Activated CD4-positive, alpha-beta memory T cell treated with anti-CD3 and anti-CD28 coated beads for 36 hours (primary cell): ENCODE measurements around the gene FAM107B. TPM values are rescaled to one million over a fixed set of nuclear protein-coding genes. Genes with fewer than 3 reads are reported as not detected.
A peak's percentile ranks its signal among the peaks of the same experiment; 100 is the strongest.

Experiments
- CTCF ChIA-PET: fragments of 350-600 bp; sonication (Branson Sonifier 250); formaldehyde crosslinking; loops from one replicate; lab custom pipeline; 2021; ENCODE audit warnings: antibody characterized with exemption, inconsistent platforms; lab: Charles Lee
- POLR2A ChIA-PET: fragments of 350-600 bp; sonication (Branson Sonifier 250); formaldehyde crosslinking; loops from one replicate; lab custom pipeline; 2021; ENCODE audit warnings: antibody characterized with exemption; lab: Charles Lee
- DNase-seq: peaks from one replicate; pipeline ENCODE4 v3.0.0-alpha.2; 2020
- H3K27ac Mint-ChIP-seq: one replicate; pipeline ENCODE4 v1.8.0; 2021; ENCODE audit warnings: mixed read lengths
- H3K27me3 Mint-ChIP-seq: one replicate; pipeline ENCODE4 v1.8.0; 2021; ENCODE audit warnings: mixed read lengths
- H3K36me3 Mint-ChIP-seq: one replicate; pipeline ENCODE4 v1.8.0; 2021; ENCODE audit warnings: mixed read lengths
- H3K4me1 Mint-ChIP-seq: one replicate; pipeline ENCODE4 v1.8.0; 2021; ENCODE audit warnings: low read depth, mixed read lengths
- H3K4me3 Mint-ChIP-seq: one replicate; pipeline ENCODE4 v1.8.0; 2021; ENCODE audit warnings: mild to moderate bottlenecking, mixed read lengths
- H3K9me3 Mint-ChIP-seq: one replicate; pipeline ENCODE4 v1.8.0; 2021; ENCODE audit warnings: mixed read lengths
- intact Hi-C: fragments of 100-400 bp; cut with micrococcal nuclease; formaldehyde crosslinking; loops from one replicate; pipeline ENCODE4 v1.15.1; 2023
- total RNA-seq, 2 experiments: library from RNA; stranded (reverse); gene quantifications; one replicate each; pipeline ENCODE4 v1.2.3, GENCODE V29; 2021

FAM107B gene
- total RNA-seq, 2 experiments from 2014 or later: 132 to 138 TPM

GRCh38 chr10:14683256-14683655 lies 91.4 kb downstream of the FAM107B start:
- no peaks in the 10 kb centered on the region for H3K36me3 Mint-ChIP-seq
- no peaks in the 10 kb centered on the region for H3K9me3 Mint-ChIP-seq
- POLR2A ChIA-PET: no interaction called here
- H3K27me3 Mint-ChIP-seq: no peaks in the 10 kb centered on the region
- H3K27ac Mint-ChIP-seq: no peak overlapping the region
- CTCF ChIA-PET: no interaction called here
- H3K4me3 Mint-ChIP-seq: no peak overlapping the region
- DNase-seq: no peak
- intact Hi-C loops: no loop called here
- peaks cover 15% of the 10 kb centered on the region for H3K4me1 Mint-ChIP-seq

GRCh38 chr10:14681802-14682201 lies 92.9 kb downstream of the FAM107B start:
- ChIA-PET POLR2A (no interaction called here), CTCF (no interaction called here)
- no peaks in the 10 kb centered on the region for H3K9me3 Mint-ChIP-seq
- no peaks in the 10 kb centered on the region for H3K27me3 Mint-ChIP-seq
- DNase-seq: no peak
- no peak overlapping the region for H3K4me3 Mint-ChIP-seq
- no peaks in the 10 kb centered on the region for H3K36me3 Mint-ChIP-seq
- peaks cover 15% of the 10 kb centered on the region for H3K4me1 Mint-ChIP-seq
- intact Hi-C loops: no loop called here
- no peak overlapping the region for H3K27ac Mint-ChIP-seq

DNA sequence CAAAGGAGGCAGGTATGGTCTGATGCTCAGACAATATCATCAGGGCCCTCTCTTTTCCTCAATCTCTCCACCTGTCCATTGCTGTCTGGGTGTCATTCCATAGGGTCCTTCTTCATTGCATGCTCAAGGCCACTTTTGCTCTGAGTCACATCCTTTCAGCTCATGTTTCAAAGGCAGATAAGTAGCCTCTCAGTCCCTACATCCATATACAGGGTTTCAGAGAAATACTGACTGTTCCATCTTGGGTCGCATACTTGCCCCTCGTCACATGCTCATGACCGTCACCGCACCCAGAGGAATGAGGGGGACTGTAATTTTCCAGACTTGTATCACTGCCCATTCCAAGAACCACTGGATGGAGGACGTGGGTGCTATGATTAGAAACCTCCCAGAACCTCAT lies 93.4 kb downstream of the FAM107B start:
- no peaks in the 10 kb centered on the region for H3K36me3 Mint-ChIP-seq
- POLR2A ChIA-PET: no interaction called here
- H3K27me3 Mint-ChIP-seq: no peaks in the 10 kb centered on the region
- CTCF ChIA-PET: no interaction called here
- DNase-seq: no peak
- H3K9me3 Mint-ChIP-seq: no peaks in the 10 kb centered on the region
- no peak overlapping the region for H3K4me3 Mint-ChIP-seq
- intact Hi-C loops: no loop called here
- H3K4me1 Mint-ChIP-seq: peaks cover 12% of the 10 kb centered on the region
- H3K27ac Mint-ChIP-seq: no peak overlapping the region

- no peaks in the 10 kb centered on the region for H3K27me3 Mint-ChIP-seq
- intact Hi-C loops: loop anchor here (1.0 kb wide), 1 partner anchor 13 kb away; no protein-coding TSS in a partner anchor
- DNase-seq: peak; percentile 30
- POLR2A ChIA-PET: interaction anchor here (0.7 kb wide), 1 partner anchor 12 kb away, joined by 3 read pairs; no protein-coding TSS in a partner anchor
- no peak overlapping the region for H3K4me3 Mint-ChIP-seq
- peaks cover 11% of the 10 kb centered on the region for H3K4me1 Mint-ChIP-seq
- no peaks in the 10 kb centered on the region for H3K36me3 Mint-ChIP-seq
- H3K9me3 Mint-ChIP-seq: no peaks in the 10 kb centered on the region
- CTCF ChIA-PET: no interaction called here
- peak overlapping the region; percentile 40 for H3K27ac Mint-ChIP-seq
Observed at GRCh38 chr10:14678637-14679036, 96.1 kb downstream of the FAM107B start.

DNA sequence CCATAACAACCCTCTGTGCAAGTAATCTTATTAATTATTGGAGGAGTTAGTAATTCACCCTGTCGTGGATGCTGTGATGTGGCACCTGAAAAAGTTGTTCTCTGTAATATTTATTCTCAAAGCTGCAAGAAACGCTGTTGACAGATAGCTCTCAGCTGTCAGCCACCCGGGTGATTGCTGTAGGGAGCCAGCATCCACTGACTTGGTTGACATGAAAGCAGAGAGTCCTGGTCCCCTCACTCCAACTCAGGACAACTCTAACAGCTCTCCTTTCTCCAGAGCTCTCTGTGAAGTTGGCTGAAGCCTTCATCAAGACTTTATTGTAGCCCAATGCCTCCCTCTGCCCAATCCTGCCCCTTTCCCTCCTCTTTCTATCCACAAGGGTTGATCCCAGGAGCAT lies 98.0 kb downstream of the FAM107B start:
- no peaks in the 10 kb centered on the region for H3K27me3 Mint-ChIP-seq
- no peak for DNase-seq
- H3K4me3 Mint-ChIP-seq: no peak overlapping the region
- H3K4me1 Mint-ChIP-seq: peaks cover 5% of the 10 kb centered on the region
- ChIA-PET CTCF (no interaction called here), POLR2A (no interaction called here)
- intact Hi-C loops: no loop called here
- H3K9me3 Mint-ChIP-seq: no peaks in the 10 kb centered on the region
- H3K36me3 Mint-ChIP-seq: no peaks in the 10 kb centered on the region
- H3K27ac Mint-ChIP-seq: no peak overlapping the region

DNA sequence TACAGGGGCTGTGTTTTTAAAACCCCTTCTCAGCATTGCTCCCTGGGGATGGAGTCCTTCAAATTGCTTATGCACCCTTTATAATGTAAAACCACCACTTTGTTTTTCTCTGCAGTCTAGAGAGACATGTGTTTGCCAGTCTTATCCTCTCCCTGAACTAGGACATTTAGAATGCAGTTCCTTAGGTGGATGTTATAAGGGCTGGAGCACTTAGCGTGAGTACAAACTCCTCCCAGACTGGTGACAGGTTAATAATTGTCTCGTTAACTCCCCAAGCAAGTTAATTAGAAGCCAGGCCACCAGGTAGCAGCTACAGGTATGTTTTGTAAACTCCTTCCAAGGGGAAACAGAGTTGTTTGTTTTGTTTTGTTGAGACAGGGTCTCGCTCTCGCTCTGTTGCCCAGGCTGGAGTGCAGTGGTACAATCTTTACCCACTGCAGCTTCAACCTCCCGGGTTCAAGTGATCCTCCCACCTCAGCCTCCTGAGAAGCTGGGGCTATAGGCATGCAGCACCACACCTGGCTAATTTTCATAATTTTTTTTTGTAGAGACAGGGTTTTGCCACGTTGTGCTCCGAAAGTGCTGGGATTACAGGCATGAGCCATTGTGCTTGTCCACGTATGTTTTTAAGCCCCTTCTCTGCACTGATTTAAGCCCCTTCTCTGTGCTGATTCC lies 100.2 kb downstream of the FAM107B start:
- ChIA-PET POLR2A (no interaction called here), CTCF (interaction anchor here (0.6 kb wide), 1 partner anchor 934 kb away, joined by 3 read pairs; no protein-coding TSS in a partner anchor)
- H3K27me3 Mint-ChIP-seq: no peaks in the 10 kb centered on the region
- no peak for DNase-seq
- intact Hi-C loops: no loop called here
- peaks cover 5% of the 10 kb centered on the region for H3K4me1 Mint-ChIP-seq
- no peaks in the 10 kb centered on the region for H3K9me3 Mint-ChIP-seq
- H3K4me3 Mint-ChIP-seq: no peak overlapping the region
- no peaks in the 10 kb centered on the region for H3K36me3 Mint-ChIP-seq
- H3K27ac Mint-ChIP-seq: no peak overlapping the region

GRCh38 chr10:14673189-14673861 lies 101.4 kb downstream of the FAM107B start:
- no peak overlapping the region for H3K27ac Mint-ChIP-seq
- no peak for DNase-seq
- ChIA-PET CTCF (no interaction called here), POLR2A (no interaction called here)
- no peak overlapping the region for H3K4me3 Mint-ChIP-seq
- no peaks in the 10 kb centered on the region for H3K36me3 Mint-ChIP-seq
- no peaks in the 10 kb centered on the region for H3K9me3 Mint-ChIP-seq
- H3K4me1 Mint-ChIP-seq: peaks cover 2% of the 10 kb centered on the region
- intact Hi-C loops: no loop called here
- no peaks in the 10 kb centered on the region for H3K27me3 Mint-ChIP-seq

- DNase-seq: no peak
- Mint-ChIP-seq H3K9me3 (peaks cover 7% of the 10 kb centered on the region), H3K36me3 (peaks cover 2% of the 10 kb centered on the region), H3K4me1 (peaks cover 3% of the 10 kb centered on the region), H3K27ac (no peak overlapping the region), H3K27me3 (no peaks in the 10 kb centered on the region), H3K4me3 (no peak overlapping the region)
- CTCF ChIA-PET: no interaction called here
- intact Hi-C loops: no loop called here
- POLR2A ChIA-PET: no interaction called here
Observed at GRCh38 chr10:14671386-14671831, 103.3 kb downstream of the FAM107B start.

DNA sequence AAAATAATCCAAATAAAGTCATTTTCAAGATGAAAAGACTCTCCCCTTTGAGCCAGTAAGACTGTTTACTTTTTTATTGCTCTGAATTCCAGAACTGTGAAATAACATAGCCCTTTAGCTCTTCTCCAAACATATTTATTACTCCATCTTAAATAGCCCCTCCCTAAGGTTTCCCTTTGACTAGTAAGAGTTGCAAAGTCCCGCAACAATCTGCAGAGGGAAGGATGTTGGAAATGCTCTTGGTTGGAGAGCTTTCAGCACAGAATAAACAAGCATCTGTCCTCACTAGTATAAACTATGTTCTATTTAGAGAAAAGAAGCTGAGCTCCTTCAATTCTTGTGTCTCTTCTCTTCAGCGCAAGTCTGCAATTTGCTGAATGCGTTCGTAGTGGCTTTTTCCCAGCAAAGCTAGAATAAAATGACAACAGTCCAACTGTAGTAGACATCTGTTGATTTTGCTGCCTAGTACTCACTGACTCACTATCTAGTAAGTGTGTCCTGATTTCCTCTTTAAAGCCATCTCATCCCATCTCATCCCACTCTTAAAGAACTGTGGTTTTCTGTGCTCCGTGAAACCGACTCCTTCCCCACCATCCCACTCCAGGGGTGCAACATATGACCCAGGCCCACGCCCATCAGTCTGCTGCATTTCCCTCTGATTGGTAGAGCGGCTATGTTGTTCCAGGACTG lies 104.0 kb downstream of the FAM107B start:
- ChIA-PET POLR2A (no interaction called here), CTCF (no interaction called here)
- DNase-seq: no peak
- Mint-ChIP-seq H3K9me3 (peaks cover 14% of the 10 kb centered on the region), H3K27ac (no peak overlapping the region), H3K4me3 (no peak overlapping the region), H3K36me3 (peaks cover 8% of the 10 kb centered on the region), H3K27me3 (no peaks in the 10 kb centered on the region), H3K4me1 (peaks cover 6% of the 10 kb centered on the region)
- intact Hi-C loops: no loop called here

GRCh38 chr10:14669576-14669975 lies 105.1 kb downstream of the FAM107B start:
- Mint-ChIP-seq H3K27me3 (no peaks in the 10 kb centered on the region), H3K4me1 (peaks cover 17% of the 10 kb centered on the region), H3K27ac (no peak overlapping the region), H3K36me3 (peaks cover 10% of the 10 kb centered on the region), H3K9me3 (peaks cover 17% of the 10 kb centered on the region), H3K4me3 (no peak overlapping the region)
- ChIA-PET CTCF (interaction anchor here (0.6 kb wide), 1 partner anchor 143 kb away, joined by 4 read pairs; no protein-coding TSS in a partner anchor), POLR2A (no interaction called here)
- no peak for DNase-seq
- intact Hi-C loops: no loop called here

GRCh38 chr10:14667781-14668180 lies 106.9 kb downstream of the FAM107B start:
- CTCF ChIA-PET: no interaction called here
- no peaks in the 10 kb centered on the region for H3K27me3 Mint-ChIP-seq
- no peak overlapping the region for H3K27ac Mint-ChIP-seq
- H3K9me3 Mint-ChIP-seq: peaks cover 17% of the 10 kb centered on the region
- POLR2A ChIA-PET: no interaction called here
- peaks cover 28% of the 10 kb centered on the region for H3K4me1 Mint-ChIP-seq
- intact Hi-C loops: no loop called here
- peaks cover 10% of the 10 kb centered on the region for H3K36me3 Mint-ChIP-seq
- H3K4me3 Mint-ChIP-seq: no peak overlapping the region
- no peak for DNase-seq

DNA sequence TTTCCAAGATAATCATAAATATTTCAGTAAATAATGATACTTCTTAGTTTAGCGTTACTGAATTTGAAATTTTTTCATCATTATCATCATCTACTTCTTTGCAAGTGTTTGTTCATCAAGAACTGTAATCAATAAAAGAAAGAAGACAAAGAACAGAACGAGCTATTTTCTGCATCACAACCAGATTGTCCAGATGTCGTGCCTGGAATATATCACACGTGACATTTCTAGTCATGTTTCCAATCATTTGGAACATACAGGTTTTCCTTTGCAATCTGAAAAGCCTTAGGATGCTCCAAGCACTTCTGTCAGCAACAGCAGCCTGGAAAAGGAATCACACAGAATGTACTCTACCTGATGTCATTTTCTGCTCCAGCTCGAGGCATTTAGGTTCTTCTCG lies 107.4 kb downstream of the FAM107B start:
- Mint-ChIP-seq H3K4me1 (peaks cover 28% of the 10 kb centered on the region), H3K36me3 (peaks cover 10% of the 10 kb centered on the region), H3K9me3 (peaks cover 17% of the 10 kb centered on the region), H3K27ac (no peak overlapping the region), H3K27me3 (no peaks in the 10 kb centered on the region), H3K4me3 (no peak overlapping the region)
- CTCF ChIA-PET: interaction anchor here (0.6 kb wide), 1 partner anchor 156 kb away, joined by 3 read pairs; no protein-coding TSS in a partner anchor
- intact Hi-C loops: no loop called here
- DNase-seq: no peak
- POLR2A ChIA-PET: interaction anchor here (0.6 kb wide), 1 partner anchor 11 kb away, joined by 3 read pairs; no protein-coding TSS in a partner anchor
